Vagina (tissue), 2 donors: ENCODE measurements around the gene SLC29A2.

Experiments
- CTCF ChIP-seq, 3 experiments: fragments of 450-650 bp in 2 of 3; fragments of 200-600 bp in 1 of 3; sonication (generic) in 1 of 3; IDR thresholded peaks; one replicate each; pipeline ENCODE4 v1.5.1; 2017 to 2019; ENCODE audit warnings: antibody characterized with exemption in 3 of 3, mild to moderate bottlenecking in 2 of 3, moderate library complexity in 2 of 3
- POLR2A ChIP-seq, 2 donors: fragments of 450-650 bp; IDR thresholded peaks; one replicate each; pipeline ENCODE4 v1.6.1; 2017; ENCODE audit warnings: antibody characterized with exemption in 2 of 2, mild to moderate bottlenecking in 2 of 2, moderate library complexity in 2 of 2
- POLR2AphosphoS5 ChIP-seq, 2 donors: sonication (generic); formaldehyde crosslinking; IDR thresholded peaks; one replicate each; pipeline ENCODE4 v1.9.0; 2017; ENCODE audit warnings: antibody characterized with exemption in 2 of 2, mild to moderate bottlenecking in 2 of 2, low read depth in 1 of 2; ENCODE audit not compliant: insufficient read depth in 1 of 2

GRCh38 chr11:66347425-66348276 lies 23.9 kb downstream of the SLC29A2 start, which contains the start of gene B4GAT1:
- TF ChIP-seq POLR2A (IDR thresholded peaks at IDR 0.05) (no peak), CTCF (IDR thresholded peaks at IDR 0.05) (no peak), POLR2AphosphoS5 (IDR thresholded peaks at IDR 0.05; ENCODE audit: insufficient read depth in 1 of 2, low read depth in 1 of 2) (peak; percentile 56 to 77)
